Breast epithelium (tissue), 3 donors: Measurements from ENCODE around the gene GOLGA6D. TPM values are rescaled to one million over a fixed set of nuclear protein-coding genes. Genes with fewer than 3 reads are reported as not detected.

Source experiments
- total RNA-seq, 3 donors: library from RNA; depleted of rRNA; stranded (reverse); fragments of >200 nt; gene quantifications; one replicate each; pipeline ENCODE4 v1.1.0, GENCODE V29; 2016

GOLGA6D gene
- total RNA-seq, 3 donors from 2014 or later: 0.16 TPM; not detected in 2

Other genes with a start within 250 kb of the GOLGA6D start
- 10 to 100 TPM in 2 of 3 donors, 1 to 10 TPM in 1; 7.7 to 17.4 (median 11.5) TPM for gene C15orf39, start 81.0 kb upstream of the GOLGA6D start, total RNA-seq
- under 1 TPM in 1 of 3 donors, not detected in 2; 0.33 TPM for gene GOLGA6C, start 24.5 kb upstream of the GOLGA6D start, total RNA-seq
- 10 to 100 TPM; 61.6 to 66.6 (median 63.6) TPM for gene COMMD4, start 53.2 kb downstream of the GOLGA6D start, total RNA-seq
- 100 to 1,000 TPM in 1 of 3 donors, 10 to 100 TPM in 2; 23.4 to 101 (median 97.9) TPM for gene NEIL1, start 64.2 kb downstream of the GOLGA6D start, total RNA-seq
- gene MAN2C1, start 85.8 kb downstream of the GOLGA6D start, total RNA-seq: 100 to 1,000 TPM; 112 to 259 (median 169) TPM
- 10 to 100 TPM; 40.2 to 66.9 (median 49.5) TPM for gene SIN3A, start 168.9 kb downstream of the GOLGA6D start, total RNA-seq